Measurements from ENCODE around the gene COX6B2. TPM values are rescaled to one million over a fixed set of nuclear protein-coding genes. Genes with fewer than 3 reads are reported as not detected.

The COX6B2 gene
- total RNA-seq, 1 experiment from 2014 or later: 5.8 TPM

DNA sequence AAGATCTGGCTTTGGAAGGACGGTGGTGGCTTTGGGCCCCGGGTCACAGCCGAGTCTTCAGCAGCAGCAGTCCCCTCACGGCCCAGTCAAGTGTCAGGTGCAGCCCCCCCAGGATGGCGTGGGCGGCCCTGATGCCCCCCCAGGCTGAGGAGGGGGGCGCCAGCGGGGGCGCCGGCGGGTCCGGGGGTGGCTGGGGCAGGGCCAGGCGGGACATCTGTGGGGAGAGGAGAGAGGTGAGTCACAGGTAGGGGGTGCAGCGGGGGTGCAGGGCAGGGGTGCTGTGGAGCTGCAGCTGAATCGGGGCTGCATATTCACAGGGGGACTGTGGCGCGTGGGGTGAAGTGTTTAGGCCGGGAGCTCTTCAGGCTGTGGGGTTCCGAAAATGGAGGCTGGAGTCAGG lies 11.4 kb upstream of the COX6B2 start:
- in situ Hi-C loops (cut with HindIII; ENCODE audit: low sequenced_read_pairs): no loop called here
- no peak for DNase-seq (ENCODE audit: low spot score)

DNA sequence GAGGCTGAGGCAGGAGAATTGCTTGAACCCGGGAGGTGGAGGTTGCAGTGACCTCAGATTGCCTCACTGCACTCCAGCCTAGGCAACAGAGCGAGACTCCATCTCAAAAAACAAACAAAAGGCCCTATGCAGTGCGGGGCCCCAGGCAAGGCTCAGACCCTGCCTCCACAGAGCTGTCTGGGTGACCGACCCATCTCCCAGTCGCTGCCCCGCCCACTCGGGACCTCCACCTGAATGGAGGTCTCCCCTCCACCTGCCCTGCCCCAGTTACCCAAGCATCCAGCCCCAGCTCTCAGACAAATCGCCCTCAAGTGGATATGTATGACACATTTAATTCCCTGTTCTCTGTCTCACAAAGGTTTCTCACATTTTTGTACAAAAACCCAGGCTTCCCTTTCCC lies 10.7 kb upstream of the COX6B2 start:
- DNase-seq (ENCODE audit: low spot score): no peak
- in situ Hi-C loops (cut with HindIII; ENCODE audit: low sequenced_read_pairs): no loop called here

DNA sequence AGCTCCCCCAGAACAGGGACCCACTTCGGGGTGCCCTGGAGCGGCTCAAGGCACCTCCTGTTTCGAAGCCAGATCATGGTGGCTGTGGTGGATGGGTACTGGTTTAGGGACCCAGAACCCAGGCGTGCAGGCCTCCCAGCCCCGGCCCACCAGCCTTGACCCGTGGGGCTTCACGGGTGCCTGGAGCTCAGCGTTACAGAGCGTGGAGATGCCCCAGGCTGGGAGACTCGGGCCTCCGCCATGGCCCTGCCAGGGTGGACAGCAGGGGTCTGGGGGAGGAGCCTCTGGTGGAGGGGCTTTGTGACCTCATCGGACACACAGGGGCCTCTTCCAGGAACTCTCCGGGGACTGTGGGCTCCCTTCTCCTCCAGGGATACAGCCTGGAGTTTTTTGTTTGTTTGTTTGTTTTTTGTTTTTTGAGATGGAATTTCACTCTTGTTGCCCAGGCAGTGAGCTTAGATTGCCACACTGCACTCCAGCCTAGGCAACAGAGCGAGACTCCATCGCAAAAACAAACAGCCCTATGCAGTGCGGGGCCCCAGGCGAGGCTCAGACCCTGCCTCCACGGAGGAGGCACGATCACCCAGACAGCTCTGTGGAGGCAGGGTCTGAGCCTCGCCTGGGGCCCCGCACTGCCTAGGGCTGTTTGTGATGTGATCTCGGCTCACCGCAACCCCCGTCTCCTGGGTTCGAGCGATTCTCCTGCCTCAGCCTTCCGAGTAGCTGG lies 8.6 kb upstream of the COX6B2 start, which contains the start of gene GARIN5B:
Gene GARIN5B, minus strand, starts transcription at position 271 of the 727 bp plus-strand sequence. Its CDS starts 194 bp downstream, at position 77.
- no peak for DNase-seq (ENCODE audit: low spot score)
- in situ Hi-C loops (cut with HindIII; ENCODE audit: low sequenced_read_pairs): no loop called here

DNA sequence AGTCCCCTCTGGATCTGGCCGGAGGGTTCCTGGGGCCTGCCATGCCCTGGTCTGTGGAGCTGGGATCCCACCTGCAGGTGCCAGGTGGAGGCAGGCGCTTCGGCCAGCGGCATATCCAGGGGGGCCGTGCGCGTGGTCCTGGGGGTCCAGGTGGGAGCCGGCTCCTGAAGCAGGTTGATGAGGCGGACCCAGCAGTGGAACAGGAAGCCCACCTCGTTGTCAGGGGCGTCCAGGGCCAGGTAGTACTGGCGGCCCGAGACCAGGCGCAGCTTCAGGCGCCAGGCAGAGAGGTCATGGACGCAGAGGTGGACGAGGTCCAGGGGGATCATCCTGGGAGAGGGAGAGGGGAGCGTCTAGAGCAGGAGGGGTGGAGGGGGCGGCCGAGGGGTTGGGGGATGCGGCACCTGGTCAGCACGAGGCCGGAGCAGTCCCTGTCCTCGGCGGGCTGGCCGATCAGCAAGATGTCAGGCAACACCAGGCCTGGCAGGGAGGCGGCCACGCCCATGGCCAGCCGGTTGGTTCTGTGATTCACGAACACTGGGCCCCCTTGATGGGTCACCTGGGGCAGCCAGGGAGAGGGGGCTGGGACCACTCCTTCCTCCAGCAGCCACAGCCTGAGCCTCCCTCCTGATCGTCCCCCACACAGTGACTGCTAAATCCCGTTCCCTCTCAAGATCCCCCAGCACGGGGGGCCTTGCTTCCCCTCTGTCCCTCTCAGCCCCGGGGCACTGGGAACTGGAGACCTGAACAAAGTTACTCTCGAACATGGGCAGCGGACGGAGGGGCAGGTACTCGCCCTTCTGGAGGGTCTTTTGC lies 7.9 kb upstream of the COX6B2 start:
- no peak for DNase-seq (ENCODE audit: low spot score)
- in situ Hi-C loops (cut with HindIII; ENCODE audit: low sequenced_read_pairs): no loop called here

DNA sequence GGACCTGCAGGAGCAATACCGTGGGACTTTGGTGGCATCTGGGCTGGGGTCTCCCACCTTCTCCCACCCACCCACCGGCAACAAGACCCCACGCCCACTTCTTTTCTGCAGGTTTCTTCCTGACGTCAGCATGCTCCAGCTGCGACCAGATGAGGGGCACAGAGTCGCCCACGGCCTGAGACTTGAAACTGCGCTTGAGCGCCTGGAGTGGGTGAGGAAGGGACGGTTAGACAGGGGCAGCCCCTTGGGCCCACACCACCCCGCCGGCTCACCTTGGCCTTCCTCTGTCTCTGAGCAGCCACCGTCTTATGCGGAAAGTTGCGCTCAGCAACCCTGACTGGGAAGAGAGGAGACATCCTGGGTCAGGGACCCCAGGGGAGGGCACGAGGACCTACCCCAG lies 6.4 kb upstream of the COX6B2 start:
- no peak for DNase-seq (ENCODE audit: low spot score)
- in situ Hi-C loops (cut with HindIII; ENCODE audit: low sequenced_read_pairs): no loop called here

GRCh38 chr19:55358943-55359908 lies 4.7 kb upstream of the COX6B2 start:
- DNase-seq (ENCODE audit: low spot score): no peak
- in situ Hi-C loops (cut with HindIII; ENCODE audit: low sequenced_read_pairs): no loop called here

DNA sequence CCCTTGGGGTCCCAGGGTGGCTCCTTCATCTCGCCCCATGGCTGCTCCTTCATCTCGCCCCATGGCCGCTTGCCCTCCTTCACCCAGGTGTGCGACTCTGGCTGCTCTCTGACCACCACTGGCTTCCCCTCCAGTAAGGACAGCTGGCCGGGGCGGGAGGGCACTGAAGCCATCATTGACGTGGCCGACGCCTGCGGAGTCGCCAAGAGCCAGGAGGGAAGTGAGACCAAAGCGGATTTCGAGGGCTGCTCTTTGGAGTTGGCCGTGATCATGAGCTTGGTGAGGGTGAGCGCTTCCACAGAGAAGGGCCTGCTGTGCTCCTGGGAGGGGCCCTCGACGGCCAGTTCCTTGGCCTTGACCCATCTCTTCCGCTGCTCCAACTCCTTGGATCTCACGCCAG lies 4.0 kb upstream of the COX6B2 start:
- in situ Hi-C loops (cut with HindIII; ENCODE audit: low sequenced_read_pairs): no loop called here
- DNase-seq (ENCODE audit: low spot score): no peak

GRCh38 chr19:55355213-55355821 lies 798 bp upstream of the COX6B2 start:
- in situ Hi-C loops (cut with HindIII; ENCODE audit: low sequenced_read_pairs): no loop called here
- DNase-seq (ENCODE audit: low spot score): no peak

GRCh38 chr19:55353803-55354697 lies 469 bp downstream of the COX6B2 start:
- in situ Hi-C loops (cut with HindIII; ENCODE audit: low sequenced_read_pairs): no loop called here
- DNase-seq (ENCODE audit: low spot score): no peak

GRCh38 chr19:55353356-55353802 lies 1.1 kb downstream of the COX6B2 start:
- in situ Hi-C loops (cut with HindIII; ENCODE audit: low sequenced_read_pairs): no loop called here
- no peak for DNase-seq (ENCODE audit: low spot score)

- in situ Hi-C loops (cut with HindIII; ENCODE audit: low sequenced_read_pairs): no loop called here
- DNase-seq (ENCODE audit: low spot score): no peak
These were observed 1.9 kb downstream of the COX6B2 start for GRCh38 chr19:55352549-55353145.

- in situ Hi-C loops (cut with HindIII; ENCODE audit: low sequenced_read_pairs): no loop called here
- no peak for DNase-seq (ENCODE audit: low spot score)
These were observed 2.5 kb downstream of the COX6B2 start for GRCh38 chr19:55352040-55352439.

DNA sequence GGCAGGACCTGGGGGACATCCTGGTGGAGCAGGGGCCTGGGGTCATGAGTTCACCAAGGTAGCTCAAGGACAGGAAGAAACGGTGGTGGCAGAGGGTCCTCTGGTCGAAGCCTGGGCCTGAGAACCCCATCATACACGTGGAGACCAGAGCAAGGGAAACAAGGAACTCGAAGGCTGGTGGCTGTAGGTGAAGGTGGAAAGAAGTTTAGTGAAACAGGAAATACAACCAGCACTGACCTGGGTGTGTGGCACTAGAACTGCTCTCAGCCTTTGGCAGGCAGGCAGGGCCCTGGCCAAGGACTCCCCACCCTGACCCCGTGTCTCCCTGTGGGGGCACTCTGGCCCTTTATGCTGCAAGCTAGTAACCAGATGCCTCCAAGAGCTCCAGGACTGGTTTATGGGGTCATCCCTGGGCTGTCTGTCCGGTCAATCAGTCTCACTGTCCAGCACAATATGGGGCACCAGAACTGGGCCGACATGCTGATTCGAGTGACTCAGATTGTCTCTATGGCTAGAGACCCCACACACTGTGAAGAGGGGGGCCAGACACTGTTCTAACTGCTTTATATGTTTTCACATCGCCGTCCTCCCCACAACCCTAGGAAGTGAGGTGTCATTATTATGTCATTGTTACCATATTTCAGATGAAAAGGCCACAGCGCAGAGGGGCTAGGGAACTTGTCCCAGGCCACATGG lies 3.8 kb downstream of the COX6B2 start:
- no peak for DNase-seq (ENCODE audit: low spot score)
- in situ Hi-C loops (cut with HindIII; ENCODE audit: low sequenced_read_pairs): no loop called here

DNA sequence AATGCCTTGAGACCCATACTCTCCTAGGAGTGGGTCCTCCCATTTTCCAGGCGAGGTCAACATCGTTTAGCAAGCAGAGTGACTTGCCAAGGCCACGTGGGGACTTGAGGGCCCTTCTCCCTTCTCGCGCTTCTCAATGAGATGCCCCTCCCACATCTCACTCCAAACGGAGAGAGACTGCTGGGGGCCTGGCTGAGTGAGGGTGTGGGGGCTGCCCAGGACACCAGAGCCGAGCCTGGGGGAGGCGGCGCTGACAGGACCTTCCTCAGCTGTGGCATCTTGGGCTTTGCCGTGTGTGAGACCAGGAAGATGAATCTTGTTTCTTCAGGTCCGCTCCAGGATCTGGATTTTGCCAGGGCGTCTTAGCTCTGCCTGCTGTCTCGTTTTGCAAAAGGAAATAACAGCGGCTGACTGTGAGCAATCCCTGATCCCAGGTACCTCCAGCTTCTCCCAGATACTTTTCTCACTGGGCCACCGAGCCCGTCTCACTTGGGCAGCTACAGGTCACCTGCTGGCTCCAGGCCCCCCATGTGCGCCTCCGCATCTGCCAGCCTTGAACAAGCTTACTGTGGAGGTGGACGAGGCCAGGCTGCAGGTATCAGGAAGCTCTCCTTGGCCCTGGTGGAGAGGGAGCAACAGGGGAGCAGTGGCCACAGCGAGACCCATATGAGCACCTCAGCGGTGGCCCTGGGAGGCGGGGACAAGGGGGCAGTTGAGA lies 6.0 kb downstream of the COX6B2 start:
- DNase-seq (ENCODE audit: low spot score): peak; percentile 51
- in situ Hi-C loops (cut with HindIII; ENCODE audit: low sequenced_read_pairs): loop anchor here (10.0 kb wide), 1 partner anchor 174 kb away; no protein-coding TSS in a partner anchor

DNA sequence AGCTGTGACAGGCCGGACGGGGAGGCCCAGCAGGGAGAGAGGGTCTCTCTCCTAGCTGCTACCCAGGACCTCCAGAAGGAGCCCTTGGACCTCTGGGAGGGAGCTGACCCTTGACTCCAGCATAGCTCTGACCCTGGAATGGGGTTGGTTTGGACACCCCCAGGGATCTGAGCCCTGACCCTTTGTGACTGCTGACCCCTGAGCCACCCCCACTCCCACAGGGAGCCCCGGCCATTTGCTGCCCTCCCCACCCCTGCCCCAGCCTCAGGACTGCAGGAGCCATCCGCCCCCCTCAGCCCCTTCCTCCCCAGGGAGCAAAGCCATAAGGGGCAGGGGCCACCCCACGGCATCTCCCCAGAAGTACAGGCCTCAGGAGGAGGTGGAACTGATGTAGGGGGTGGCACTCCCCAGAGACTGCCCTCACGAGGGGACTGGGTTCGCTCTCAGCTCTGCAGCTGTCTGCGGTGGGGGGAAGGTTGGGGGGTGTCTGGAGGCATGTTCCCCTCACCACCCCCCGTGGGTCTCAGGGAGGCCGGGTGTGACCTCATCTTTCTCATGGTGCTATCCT lies 7.0 kb downstream of the COX6B2 start:
- no peak for DNase-seq (ENCODE audit: low spot score)
- in situ Hi-C loops (cut with HindIII; ENCODE audit: low sequenced_read_pairs): loop anchor here (10.0 kb wide), 1 partner anchor 173 kb away; no protein-coding TSS in a partner anchor

Measured in G401 (cell line).